Measurements from ENCODE around the gene HLA-DPB1. TPM values are rescaled to one million over a fixed set of nuclear protein-coding genes. Genes with fewer than 3 reads are reported as not detected.
"Not testable (repeated sequence)": the region's sequence is repeated elsewhere in the genome, so short reads cannot be mapped to it uniquely, and the experiment has no call there.

The HLA-DPB1 gene
- total RNA-seq, 1 experiment from 2014 or later: not detected

DNA sequence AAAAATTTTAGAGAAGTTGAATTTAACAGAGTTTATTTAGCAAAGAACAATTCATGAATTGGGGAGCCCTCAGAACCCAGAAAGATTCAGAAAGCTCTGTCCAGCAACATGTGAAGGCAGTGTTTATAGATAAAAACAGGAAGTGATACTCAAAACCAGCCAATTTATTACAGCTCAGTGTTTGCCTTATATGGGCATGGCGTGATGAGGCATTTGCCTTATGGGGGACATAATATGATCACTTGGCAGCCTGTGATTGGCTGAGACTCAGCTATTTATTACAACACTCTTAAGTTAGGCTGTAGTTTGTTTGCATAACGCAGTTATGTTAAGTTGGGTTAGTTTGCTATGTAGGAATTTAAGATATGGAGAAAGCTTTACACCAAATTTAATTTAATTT lies 13.8 kb upstream of the HLA-DPB1 start:
- Histone ChIP-seq H3K27ac (no peak overlapping the region), H3K27me3 (no peaks in the 10 kb centered on the region), H3K36me3 (no peaks in the 10 kb centered on the region), H3K9me3 (replicated peaks) (no peaks in the 10 kb centered on the region), H3K4me1 (peaks cover 3% of the 10 kb centered on the region; the same call in 1 of the 2 replicates), H3K4me3 (no peak overlapping the region)
- DNase-seq: peak in 1 of 2 experiments; percentile 41

DNA sequence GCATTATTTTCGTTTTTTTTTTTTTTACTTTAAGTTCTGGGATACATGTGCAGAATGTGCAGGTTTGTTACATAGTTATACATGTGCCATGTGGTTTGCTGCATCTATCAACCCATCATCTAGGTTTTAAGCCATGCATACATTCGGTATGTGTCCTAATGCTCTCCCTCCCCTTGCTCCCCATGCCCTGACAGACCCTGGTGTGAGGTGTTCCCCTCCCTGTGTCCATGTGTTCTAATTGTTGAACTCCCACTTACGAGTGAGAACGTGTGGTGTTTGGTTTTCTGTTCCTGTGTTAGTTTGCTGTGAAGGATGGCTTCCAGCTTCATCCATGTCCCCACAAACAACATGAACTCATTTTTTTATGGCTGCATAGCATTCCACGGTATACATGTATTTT lies 12.4 kb upstream of the HLA-DPB1 start:
- not testable (repeated sequence) for H3K4me1 ChIP-seq; DNase-seq; H3K4me3 ChIP-seq; H3K9me3 ChIP-seq (replicated peaks); H3K27me3 ChIP-seq; H3K27ac ChIP-seq; H3K36me3 ChIP-seq

DNA sequence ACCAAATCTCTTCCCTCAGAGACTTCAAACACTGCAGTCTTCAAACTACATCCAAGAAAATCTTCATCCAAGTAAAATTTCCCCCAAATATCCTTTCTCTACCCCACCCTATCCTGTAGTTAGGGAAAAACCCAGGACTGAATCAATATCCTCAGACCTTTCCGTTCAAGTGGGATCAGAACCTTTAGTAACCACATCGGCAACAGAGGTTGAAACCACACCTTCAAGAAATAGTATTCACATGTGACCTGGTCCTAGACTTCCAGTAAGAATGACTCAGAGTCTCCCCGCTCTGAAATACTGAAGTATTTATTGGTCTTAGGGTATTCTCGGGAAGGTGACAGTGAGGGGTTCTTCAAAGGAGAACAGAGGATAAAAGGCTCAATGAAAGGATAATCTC lies 11.1 kb upstream of the HLA-DPB1 start:
- no peak for DNase-seq
- Histone ChIP-seq H3K9me3 (replicated peaks) (no peaks in the 10 kb centered on the region), H3K4me3 (no peak overlapping the region)

DNA sequence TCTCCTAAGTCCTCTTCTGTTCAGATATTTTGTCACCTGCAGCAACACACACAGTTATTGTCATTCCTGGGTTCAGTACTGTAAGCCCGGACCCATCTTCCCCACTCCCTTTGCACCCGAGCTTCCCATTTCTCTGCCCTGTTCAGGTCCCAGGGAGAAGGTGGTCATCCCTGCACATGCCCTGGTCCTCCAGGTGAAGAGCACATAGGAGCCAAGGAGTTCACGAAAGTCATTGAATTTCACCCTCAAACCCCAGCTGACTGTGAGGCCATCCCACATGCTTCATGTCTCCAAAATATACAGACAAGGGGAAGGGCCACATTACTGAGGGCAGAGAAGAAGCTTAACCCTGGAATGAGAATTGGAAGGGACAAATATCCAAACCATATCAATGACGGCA lies 10.5 kb upstream of the HLA-DPB1 start:
- no peak overlapping the region for H3K27ac ChIP-seq
- no peaks in the 10 kb centered on the region for H3K27me3 ChIP-seq
- no peak for DNase-seq
- H3K36me3 ChIP-seq: no peaks in the 10 kb centered on the region
- H3K9me3 ChIP-seq (replicated peaks): no peaks in the 10 kb centered on the region
- H3K4me3 ChIP-seq: no peak overlapping the region
- H3K4me1 ChIP-seq: peaks cover 3% of the 10 kb centered on the region; the same call in 1 of the 2 replicates

More for the DNA sequence above, 11.1 kb upstream of the HLA-DPB1 start:
- H3K4me1 ChIP-seq: peaks cover 3% of the 10 kb centered on the region; the same call in 1 of the 2 replicates
- H3K36me3 ChIP-seq: no peaks in the 10 kb centered on the region
- H3K27ac ChIP-seq: no peak overlapping the region
- no peaks in the 10 kb centered on the region for H3K27me3 ChIP-seq

DNA sequence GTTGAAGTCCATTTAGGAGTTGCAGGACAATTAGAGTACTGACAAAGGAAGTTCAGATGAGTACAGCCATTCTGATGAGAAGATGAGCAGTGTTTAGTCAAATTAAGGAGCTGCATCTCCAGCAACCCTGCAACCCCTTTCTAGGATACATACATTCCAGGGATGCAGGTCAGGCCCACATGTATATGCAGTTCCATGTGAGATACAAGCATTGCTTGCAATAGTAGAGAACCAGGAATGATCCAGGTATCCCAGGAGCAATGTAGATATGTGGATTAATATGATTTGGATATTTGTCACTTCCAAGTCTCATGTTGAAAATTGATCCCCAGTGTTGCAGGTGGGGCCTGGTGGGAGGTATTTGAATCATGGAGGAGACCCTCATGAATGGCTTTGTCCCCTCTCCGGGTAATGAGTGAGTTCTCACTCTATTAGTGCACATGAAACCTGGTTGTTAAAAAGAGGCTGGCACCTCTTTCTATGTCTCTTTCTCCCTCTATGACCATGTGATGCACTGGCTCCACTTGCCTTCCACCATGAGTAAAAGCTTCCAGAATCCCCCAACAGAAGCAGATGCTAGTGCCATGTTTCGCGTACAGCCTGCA lies 8.8 kb upstream of the HLA-DPB1 start:
- no peak for DNase-seq
- Histone ChIP-seq H3K4me1 (peaks cover 2% of the 10 kb centered on the region; the same call in 1 of the 2 replicates), H3K27ac (no peak overlapping the region), H3K27me3 (no peaks in the 10 kb centered on the region), H3K36me3 (no peaks in the 10 kb centered on the region), H3K4me3 (no peak overlapping the region), H3K9me3 (replicated peaks) (no peaks in the 10 kb centered on the region)

- DNase-seq: no peak
- no peak overlapping the region for H3K27ac ChIP-seq
- no peaks in the 10 kb centered on the region for H3K9me3 ChIP-seq (replicated peaks)
- no peaks in the 10 kb centered on the region for H3K36me3 ChIP-seq
- no peak overlapping the region for H3K4me3 ChIP-seq
- no peaks in the 10 kb centered on the region for H3K4me1 ChIP-seq
- no peaks in the 10 kb centered on the region; the same call in none of the 2 replicates for H3K27me3 ChIP-seq
Observed at GRCh38 chr6:33069021-33069738, 6.6 kb upstream of the HLA-DPB1 start.

- Histone ChIP-seq H3K4me1 (no peaks in the 10 kb centered on the region), H3K9me3 (replicated peaks) (no peaks in the 10 kb centered on the region), H3K27ac (no peak overlapping the region), H3K36me3 (no peaks in the 10 kb centered on the region), H3K27me3 (no peaks in the 10 kb centered on the region; the same call in none of the 2 replicates), H3K4me3 (no peak overlapping the region)
- DNase-seq: no peak
Observed at GRCh38 chr6:33070909-33071308, 4.9 kb upstream of the HLA-DPB1 start.

- Histone ChIP-seq H3K27me3 (no peaks in the 10 kb centered on the region; the same call in none of the 2 replicates), H3K4me3 (no peak overlapping the region), H3K9me3 (replicated peaks) (no peaks in the 10 kb centered on the region), H3K36me3 (no peaks in the 10 kb centered on the region), H3K4me1 (no peaks in the 10 kb centered on the region), H3K27ac (no peak overlapping the region)
- no peak for DNase-seq
Observed at GRCh38 chr6:33071569-33071968, 4.2 kb upstream of the HLA-DPB1 start.

DNA sequence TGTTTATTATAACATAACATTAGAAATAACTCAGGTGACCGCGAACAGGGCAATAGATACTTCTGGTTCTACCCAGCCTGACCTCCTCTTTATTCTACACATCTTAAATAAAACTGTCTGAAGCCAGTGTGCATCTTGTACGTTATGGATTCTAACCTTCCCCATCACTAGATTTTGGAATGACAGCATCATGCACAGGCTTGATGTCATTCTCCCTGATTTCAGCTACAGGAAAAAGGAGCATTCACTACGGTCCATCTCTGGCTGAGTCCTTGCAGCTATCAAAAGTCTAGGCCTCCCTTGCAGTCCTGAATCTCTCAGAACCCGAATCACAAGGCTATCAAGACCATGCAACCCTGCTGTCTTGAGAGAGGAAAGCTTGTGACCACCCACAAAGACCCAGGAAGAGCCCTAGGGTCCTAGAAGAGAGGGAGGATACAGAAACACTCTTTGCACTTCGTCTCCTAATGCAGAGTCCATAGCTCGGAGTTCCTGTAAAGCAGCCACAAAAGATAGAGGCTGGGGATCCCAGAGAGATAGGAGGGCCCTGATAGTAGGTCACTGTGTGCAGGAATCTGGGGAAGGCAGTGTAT lies 3.2 kb upstream of the HLA-DPB1 start:
- H3K9me3 ChIP-seq (replicated peaks): no peaks in the 10 kb centered on the region
- no peaks in the 10 kb centered on the region for H3K36me3 ChIP-seq
- no peaks in the 10 kb centered on the region for H3K4me1 ChIP-seq
- H3K4me3 ChIP-seq: no peak overlapping the region
- H3K27me3 ChIP-seq: no peaks in the 10 kb centered on the region; the same call in none of the 2 replicates
- DNase-seq: no peak
- H3K27ac ChIP-seq: no peak overlapping the region

DNA sequence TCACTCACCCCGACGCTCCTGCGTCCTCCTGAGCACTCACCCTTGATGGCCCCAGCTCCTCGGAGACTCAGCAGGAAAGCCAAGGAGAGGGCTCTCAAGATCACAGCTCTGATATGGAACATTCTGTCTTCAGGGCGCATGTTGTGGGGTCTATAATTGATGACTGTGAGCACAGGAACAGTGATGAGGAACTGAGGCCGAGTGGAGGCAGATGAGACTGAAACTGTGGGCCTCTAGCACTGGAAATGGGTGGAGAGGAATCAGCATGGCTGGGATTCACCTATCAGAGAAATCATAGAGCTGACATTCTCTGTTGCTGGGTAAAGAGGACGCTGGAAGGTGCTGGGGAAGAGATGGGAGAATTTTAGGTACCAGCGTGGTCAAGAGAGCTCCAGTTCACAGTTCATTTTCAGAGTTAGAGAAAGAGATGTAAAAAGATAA lies 2.3 kb upstream of the HLA-DPB1 start, which contains the start of gene HLA-DPA1:
TSS of gene HLA-DPA1 (minus strand) at position 219 of the 441 bp plus-strand sequence.
- H3K36me3 ChIP-seq: no peaks in the 10 kb centered on the region
- DNase-seq: no peak
- H3K4me3 ChIP-seq: no peak within 1 kb of the TSS
- no peaks in the 10 kb centered on the region; the same call in none of the 2 replicates for H3K27me3 ChIP-seq
- H3K27ac ChIP-seq: no peak within 1 kb of the TSS
- H3K9me3 ChIP-seq (replicated peaks): no peaks in the 10 kb centered on the region
- H3K4me1 ChIP-seq: no peaks in the 10 kb centered on the region

DNA sequence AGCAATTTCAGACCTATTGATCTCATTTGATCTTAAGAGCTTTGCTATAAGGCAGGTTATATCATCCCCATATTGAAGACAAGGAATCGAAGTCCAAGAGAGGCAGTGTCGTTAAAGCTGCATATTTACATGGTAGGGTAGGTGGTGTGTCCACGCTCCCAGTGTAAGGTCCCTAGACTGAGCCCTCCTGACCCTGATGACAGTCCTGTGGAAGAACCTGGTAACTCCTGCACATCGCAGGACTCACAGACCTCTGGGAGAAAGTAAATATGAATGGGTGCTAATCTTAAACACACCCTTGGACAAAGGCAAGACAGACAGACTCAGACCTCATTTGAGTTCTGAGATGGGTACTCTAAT lies 602 bp upstream of the HLA-DPB1 start:
- H3K27ac ChIP-seq: no peak overlapping the region
- H3K36me3 ChIP-seq: no peaks in the 10 kb centered on the region
- no peaks in the 10 kb centered on the region; the same call in none of the 2 replicates for H3K27me3 ChIP-seq
- no peak overlapping the region for H3K4me3 ChIP-seq
- H3K9me3 ChIP-seq (replicated peaks): no peaks in the 10 kb centered on the region
- H3K4me1 ChIP-seq: no peaks in the 10 kb centered on the region
- no peak for DNase-seq

DNA sequence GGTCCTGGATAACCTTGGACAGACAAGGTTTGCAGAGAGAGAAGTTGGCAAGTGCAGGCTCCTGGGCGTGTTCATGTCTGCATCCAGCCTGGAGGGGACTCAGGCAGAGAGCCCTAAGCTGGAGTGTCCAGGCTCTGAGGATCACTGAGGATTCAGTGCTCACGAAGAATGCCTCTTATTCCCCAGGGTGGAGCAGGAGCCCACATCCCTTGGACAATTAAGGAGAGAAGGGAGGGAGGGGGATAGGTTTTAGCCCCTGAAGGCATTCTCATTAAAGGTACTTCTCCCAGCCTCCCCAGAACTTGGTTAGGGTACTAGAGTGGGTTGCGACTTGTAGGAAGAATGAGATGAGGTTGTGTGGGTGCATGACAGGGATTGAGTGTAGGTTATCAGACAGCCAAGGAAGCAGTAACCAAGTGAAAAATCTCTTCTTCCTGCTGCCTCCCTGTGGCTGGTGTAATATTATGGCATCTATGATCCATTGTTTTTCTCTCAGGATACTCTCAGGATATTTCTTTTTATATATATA lies 680 bp downstream of the HLA-DPB1 start:
- no peak for DNase-seq
- H3K4me1 ChIP-seq: no peaks in the 10 kb centered on the region
- no peak overlapping the region for H3K27ac ChIP-seq
- no peak overlapping the region for H3K4me3 ChIP-seq
- no peaks in the 10 kb centered on the region for H3K9me3 ChIP-seq (replicated peaks)
- no peaks in the 10 kb centered on the region; the same call in none of the 2 replicates for H3K27me3 ChIP-seq
- H3K36me3 ChIP-seq: no peaks in the 10 kb centered on the region

DNA sequence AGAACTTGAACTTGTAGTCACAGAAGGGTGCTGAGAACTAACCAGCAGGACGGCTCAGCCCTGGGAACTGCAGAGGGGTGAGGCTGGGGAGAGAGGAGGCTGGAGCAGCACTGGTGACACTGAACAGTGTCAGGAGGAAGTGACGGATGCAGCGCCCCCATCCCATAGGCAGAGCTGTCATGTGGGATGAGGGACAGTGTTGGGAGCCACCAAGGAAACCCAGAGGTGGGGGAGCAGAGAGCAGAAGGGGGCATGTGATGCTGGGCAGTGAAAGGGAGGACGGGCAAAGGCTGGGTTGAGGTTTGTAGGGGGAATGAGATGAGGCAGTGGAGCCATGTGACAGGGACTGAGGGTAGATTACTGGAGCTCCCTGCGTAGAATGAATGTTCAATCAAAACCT lies 2.1 kb downstream of the HLA-DPB1 start:
- no peaks in the 10 kb centered on the region for H3K9me3 ChIP-seq (replicated peaks)

GRCh38 chr6:33078442-33078841 lies 2.7 kb downstream of the HLA-DPB1 start:
- H3K9me3 ChIP-seq (replicated peaks): no peaks in the 10 kb centered on the region
- no peak for DNase-seq
- no peak overlapping the region for H3K27ac ChIP-seq
- H3K4me3 ChIP-seq: no peak overlapping the region
- H3K4me1 ChIP-seq: no peaks in the 10 kb centered on the region
- H3K27me3 ChIP-seq: peaks cover 5% of the 10 kb centered on the region; the same call in 1 of the 2 replicates
- H3K36me3 ChIP-seq: no peaks in the 10 kb centered on the region

More for the DNA sequence above, 2.1 kb downstream of the HLA-DPB1 start:
- H3K27me3 ChIP-seq: peaks cover 5% of the 10 kb centered on the region
- no peaks in the 10 kb centered on the region for H3K4me1 ChIP-seq
- no peak overlapping the region for H3K27ac ChIP-seq
- H3K36me3 ChIP-seq: no peaks in the 10 kb centered on the region
- DNase-seq: no peak
- H3K4me3 ChIP-seq: no peak overlapping the region

Measured in SJCRH30 (cell line).